NCI-H1417 (cell line): ENCODE data around the gene FAIM.
A peak's percentile ranks its signal among the peaks of the same experiment; 100 is the strongest.
"Not testable (repeated sequence)": the region's sequence is repeated elsewhere in the genome, so short reads cannot be mapped to it uniquely, and the experiment has no call there.

ENCODE experiments used
- DNase-seq, 3 experiments: peaks; one replicate each; lab custom pipeline; 2025; lab: John Stamatoyannopoulos, UW

Gene FAIM

DNA sequence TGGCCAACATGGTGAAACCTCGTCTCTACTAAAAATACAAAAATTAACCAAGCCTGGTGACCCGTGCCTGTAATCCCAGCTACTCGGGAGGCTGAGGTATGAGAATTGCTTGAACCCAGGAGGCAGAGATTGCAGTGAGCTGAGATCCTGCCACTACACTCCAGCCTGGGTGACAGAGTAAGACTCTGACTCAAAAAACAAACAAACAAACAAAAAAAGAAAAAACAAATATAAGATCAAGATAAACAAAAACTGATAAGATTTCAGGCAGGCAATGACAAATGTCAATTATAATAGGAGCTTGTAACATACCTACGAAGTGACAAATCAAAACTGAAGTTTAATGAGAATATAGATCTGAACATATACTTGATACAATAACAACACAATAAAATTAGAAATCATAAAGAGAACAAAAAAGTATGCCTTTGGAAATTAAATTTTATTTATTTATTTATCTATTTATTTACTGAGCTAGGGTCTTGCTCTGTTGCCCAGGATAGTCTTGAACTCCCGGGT lies 70.4 kb downstream of the FAIM start:
- DNase-seq = no peak

DNA sequence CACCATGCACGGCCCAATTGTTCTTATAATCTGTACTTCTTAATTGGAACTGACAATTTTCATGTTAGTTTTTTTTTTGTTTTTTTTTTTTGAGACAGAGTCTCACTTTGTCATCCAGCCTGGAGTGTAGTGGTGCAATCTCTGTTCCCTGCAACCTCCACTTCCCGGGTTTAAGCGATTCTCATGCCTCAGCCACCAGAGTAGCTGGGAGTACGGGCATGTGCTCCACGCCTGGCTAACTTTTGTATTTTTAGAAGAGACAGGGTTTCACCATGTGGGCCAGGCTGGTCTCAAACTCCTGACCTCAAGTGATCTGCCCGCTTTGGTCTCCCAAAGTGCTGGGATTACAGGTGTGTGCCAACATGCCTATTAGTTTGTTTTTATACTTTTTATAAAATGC lies 72.4 kb downstream of the FAIM start:
- not testable (repeated sequence) for DNase-seq

DNA sequence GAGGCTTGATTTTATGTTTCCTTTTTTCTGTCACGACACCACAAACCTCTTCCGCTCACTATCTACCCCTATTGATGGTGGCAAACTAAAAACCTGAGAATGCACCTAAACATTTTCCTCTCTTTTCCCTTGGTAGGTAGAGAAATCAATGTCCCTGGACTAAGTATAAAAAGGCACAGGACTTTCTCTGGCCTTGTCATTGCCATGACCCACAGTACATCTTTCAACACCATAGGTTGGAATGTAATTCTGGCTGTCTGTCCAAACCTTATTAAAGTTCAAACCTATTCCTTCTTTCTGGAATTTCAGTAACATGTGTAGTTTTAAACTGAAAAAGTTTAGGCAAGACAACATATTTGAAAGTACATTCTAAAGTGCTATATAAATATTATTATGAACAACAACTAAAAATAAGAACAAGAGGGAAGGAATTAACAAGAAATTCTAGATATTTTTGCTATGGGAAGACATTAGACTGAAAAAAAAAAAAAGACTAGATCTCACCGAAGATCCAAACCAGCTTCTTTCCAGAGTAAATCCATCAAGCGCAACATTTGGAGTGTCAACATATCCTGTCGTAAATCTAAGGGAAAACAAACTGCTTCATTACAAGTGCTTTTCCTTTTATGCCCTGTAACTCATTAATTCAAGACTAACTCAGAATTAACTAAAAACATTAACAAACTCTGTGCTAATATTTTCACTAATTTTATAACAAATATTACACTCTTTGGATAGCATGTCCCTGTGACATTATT lies 73.1 kb downstream of the FAIM start:
- DNase-seq = peak in 1 of 3 experiments; percentile 27

DNA sequence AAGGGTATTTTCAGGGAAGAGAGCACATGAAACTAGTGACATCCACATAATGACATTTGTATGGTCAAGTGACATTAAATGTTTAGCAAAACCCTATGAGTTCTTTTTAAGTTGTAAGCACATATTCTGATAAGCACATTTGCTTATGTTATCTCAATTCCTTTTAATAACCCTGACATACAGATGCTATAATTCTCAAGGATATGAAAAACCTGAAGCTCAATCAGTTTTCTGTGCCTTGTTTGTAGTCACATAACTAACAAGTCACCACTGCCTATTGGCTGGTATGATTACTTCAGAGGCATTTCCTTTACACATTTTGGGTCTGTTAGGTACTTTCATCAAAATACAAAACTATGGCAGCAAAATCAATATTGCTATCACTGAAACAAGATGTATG lies 74.1 kb downstream of the FAIM start:
- DNase-seq = no peak
